Measurements from ENCODE around the gene MCM10. TPM values are rescaled to one million over a fixed set of nuclear protein-coding genes. Genes with fewer than 3 reads are reported as not detected.

The MCM10 gene
- total and polyA plus RNA-seq, 2 of the 8 experiments (the other 6 are each of a cell fraction or from before 2014, with no cell fraction given), result 9.8 to 60.3 TPM

DNA sequence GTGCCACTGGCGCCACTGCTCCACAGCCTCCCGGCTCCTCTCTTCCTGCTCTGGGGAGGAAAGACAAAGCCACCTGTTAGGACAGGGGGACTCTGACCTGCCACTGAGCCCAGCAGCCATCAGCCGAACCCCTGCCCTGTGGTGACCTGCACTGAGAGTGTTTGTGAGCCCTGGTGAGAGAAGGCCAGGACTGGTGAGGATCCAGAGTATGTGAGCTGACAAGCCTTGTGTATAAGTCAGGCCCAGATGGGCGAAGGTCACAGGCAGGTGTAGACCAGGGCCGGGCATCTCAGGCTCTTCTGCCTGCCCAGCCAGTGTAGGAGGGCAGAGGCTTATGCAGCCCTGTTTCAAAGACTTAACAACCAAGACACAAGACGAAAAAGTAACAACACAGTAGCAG lies 60.8 kb downstream of the MCM10 start (continued):
- TF ChIP-seq, protein P1, sequence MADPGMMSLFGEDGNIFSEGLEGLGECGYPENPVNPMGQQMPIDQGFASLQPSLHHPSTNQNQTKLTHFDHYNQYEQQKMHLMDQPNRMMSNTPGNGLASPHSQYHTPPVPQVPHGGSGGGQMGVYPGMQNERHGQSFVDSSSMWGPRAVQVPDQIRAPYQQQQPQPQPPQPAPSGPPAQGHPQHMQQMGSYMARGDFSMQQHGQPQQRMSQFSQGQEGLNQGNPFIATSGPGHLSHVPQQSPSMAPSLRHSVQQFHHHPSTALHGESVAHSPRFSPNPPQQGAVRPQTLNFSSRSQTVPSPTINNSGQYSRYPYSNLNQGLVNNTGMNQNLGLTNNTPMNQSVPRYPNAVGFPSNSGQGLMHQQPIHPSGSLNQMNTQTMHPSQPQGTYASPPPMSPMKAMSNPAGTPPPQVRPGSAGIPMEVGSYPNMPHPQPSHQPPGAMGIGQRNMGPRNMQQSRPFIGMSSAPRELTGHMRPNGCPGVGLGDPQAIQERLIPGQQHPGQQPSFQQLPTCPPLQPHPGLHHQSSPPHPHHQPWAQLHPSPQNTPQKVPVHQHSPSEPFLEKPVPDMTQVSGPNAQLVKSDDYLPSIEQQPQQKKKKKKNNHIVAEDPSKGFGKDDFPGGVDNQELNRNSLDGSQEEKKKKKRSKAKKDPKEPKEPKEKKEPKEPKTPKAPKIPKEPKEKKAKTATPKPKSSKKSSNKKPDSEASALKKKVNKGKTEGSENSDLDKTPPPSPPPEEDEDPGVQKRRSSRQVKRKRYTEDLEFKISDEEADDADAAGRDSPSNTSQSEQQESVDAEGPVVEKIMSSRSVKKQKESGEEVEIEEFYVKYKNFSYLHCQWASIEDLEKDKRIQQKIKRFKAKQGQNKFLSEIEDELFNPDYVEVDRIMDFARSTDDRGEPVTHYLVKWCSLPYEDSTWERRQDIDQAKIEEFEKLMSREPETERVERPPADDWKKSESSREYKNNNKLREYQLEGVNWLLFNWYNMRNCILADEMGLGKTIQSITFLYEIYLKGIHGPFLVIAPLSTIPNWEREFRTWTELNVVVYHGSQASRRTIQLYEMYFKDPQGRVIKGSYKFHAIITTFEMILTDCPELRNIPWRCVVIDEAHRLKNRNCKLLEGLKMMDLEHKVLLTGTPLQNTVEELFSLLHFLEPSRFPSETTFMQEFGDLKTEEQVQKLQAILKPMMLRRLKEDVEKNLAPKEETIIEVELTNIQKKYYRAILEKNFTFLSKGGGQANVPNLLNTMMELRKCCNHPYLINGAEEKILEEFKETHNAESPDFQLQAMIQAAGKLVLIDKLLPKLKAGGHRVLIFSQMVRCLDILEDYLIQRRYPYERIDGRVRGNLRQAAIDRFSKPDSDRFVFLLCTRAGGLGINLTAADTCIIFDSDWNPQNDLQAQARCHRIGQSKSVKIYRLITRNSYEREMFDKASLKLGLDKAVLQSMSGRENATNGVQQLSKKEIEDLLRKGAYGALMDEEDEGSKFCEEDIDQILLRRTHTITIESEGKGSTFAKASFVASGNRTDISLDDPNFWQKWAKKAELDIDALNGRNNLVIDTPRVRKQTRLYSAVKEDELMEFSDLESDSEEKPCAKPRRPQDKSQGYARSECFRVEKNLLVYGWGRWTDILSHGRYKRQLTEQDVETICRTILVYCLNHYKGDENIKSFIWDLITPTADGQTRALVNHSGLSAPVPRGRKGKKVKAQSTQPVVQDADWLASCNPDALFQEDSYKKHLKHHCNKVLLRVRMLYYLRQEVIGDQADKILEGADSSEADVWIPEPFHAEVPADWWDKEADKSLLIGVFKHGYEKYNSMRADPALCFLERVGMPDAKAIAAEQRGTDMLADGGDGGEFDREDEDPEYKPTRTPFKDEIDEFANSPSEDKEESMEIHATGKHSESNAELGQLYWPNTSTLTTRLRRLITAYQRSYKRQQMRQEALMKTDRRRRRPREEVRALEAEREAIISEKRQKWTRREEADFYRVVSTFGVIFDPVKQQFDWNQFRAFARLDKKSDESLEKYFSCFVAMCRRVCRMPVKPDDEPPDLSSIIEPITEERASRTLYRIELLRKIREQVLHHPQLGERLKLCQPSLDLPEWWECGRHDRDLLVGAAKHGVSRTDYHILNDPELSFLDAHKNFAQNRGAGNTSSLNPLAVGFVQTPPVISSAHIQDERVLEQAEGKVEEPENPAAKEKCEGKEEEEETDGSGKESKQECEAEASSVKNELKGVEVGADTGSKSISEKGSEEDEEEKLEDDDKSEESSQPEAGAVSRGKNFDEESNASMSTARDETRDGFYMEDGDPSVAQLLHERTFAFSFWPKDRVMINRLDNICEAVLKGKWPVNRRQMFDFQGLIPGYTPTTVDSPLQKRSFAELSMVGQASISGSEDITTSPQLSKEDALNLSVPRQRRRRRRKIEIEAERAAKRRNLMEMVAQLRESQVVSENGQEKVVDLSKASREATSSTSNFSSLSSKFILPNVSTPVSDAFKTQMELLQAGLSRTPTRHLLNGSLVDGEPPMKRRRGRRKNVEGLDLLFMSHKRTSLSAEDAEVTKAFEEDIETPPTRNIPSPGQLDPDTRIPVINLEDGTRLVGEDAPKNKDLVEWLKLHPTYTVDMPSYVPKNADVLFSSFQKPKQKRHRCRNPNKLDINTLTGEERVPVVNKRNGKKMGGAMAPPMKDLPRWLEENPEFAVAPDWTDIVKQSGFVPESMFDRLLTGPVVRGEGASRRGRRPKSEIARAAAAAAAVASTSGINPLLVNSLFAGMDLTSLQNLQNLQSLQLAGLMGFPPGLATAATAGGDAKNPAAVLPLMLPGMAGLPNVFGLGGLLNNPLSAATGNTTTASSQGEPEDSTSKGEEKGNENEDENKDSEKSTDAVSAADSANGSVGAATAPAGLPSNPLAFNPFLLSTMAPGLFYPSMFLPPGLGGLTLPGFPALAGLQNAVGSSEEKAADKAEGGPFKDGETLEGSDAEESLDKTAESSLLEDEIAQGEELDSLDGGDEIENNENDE (IDR thresholded peaks at IDR 0.05; ENCODE audit: insufficient replicate concordance, low read length), result no peak
- TF ChIP-seq EGR1 (IDR thresholded peaks at IDR 0.05; ENCODE audit: borderline replicate concordance, low read depth, low read length) (no peak), MAFK (IDR thresholded peaks at IDR 0.05; ENCODE audit: low read depth, low read length) (no peak), SUZ12 (IDR thresholded peaks at IDR 0.05; ENCODE audit: low read length) (no peak), NRF1 (IDR thresholded peaks at IDR 0.05; ENCODE audit: low read depth, low read length) (no peak), SIN3A (conservative IDR thresholded peaks at IDR 0.05 in 1 of 2, IDR thresholded peaks at IDR 0.05 in 1 of 2; ENCODE audit: low read depth in 1 of 2, low read length in 2 of 2) (no peak), TAF7 (optimal IDR thresholded peaks at IDR 0.05; ENCODE audit: borderline replicate concordance, low read depth, low read length) (no peak)

All from H1 (cell line).